ENCODE results near the gene LCNL1.

DNA sequence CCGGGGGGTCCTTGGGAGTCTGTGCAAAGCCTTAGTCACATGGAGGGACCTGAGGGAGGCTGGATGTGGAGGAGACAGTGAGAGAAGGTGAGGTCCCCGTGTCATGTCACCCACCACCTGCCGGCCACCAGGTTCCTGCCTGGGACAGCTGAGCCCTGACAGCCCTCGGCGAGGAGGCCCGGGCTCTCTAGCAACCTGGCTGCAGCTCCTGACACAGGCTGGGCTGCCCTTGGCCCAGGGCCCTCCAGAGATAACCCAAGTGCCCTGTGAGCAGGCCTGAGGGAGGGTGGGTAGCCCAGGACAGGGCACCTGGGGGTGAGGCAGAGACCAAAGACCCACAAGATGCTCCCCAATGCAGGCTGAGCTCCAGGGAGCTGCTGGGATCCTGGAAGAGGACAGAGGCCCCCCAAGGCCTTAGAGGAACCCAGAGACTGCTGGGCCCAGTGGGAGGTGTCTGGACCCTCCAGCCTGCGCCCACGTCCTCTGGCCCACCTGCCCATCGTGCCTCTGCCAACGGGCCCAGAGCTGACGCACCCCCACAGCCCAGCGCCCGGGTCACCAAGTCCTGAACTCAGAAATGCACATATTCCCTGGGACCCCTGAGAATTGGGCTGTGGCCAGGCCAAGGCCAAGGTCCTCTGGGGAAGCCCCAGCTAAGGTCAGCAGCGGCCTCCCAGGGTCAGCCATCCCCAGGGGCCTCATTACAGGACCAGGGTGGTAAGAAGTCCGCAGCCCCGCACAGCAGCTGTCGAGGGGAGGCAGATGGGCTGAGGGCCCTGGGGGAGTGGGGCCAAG, 14.3 kb upstream of the LCNL1 start:
- TF ChIP-seq, protein P1, sequence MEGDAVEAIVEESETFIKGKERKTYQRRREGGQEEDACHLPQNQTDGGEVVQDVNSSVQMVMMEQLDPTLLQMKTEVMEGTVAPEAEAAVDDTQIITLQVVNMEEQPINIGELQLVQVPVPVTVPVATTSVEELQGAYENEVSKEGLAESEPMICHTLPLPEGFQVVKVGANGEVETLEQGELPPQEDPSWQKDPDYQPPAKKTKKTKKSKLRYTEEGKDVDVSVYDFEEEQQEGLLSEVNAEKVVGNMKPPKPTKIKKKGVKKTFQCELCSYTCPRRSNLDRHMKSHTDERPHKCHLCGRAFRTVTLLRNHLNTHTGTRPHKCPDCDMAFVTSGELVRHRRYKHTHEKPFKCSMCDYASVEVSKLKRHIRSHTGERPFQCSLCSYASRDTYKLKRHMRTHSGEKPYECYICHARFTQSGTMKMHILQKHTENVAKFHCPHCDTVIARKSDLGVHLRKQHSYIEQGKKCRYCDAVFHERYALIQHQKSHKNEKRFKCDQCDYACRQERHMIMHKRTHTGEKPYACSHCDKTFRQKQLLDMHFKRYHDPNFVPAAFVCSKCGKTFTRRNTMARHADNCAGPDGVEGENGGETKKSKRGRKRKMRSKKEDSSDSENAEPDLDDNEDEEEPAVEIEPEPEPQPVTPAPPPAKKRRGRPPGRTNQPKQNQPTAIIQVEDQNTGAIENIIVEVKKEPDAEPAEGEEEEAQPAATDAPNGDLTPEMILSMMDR (IDR thresholded peaks at IDR 0.05; ENCODE audit: low read depth, low read length, missing input control) = no peak
- TF ChIP-seq EGR1 (IDR thresholded peaks at IDR 0.05; ENCODE audit: low read depth in 2 of 2) = no peak
- TF ChIP-seq, protein P2, sequence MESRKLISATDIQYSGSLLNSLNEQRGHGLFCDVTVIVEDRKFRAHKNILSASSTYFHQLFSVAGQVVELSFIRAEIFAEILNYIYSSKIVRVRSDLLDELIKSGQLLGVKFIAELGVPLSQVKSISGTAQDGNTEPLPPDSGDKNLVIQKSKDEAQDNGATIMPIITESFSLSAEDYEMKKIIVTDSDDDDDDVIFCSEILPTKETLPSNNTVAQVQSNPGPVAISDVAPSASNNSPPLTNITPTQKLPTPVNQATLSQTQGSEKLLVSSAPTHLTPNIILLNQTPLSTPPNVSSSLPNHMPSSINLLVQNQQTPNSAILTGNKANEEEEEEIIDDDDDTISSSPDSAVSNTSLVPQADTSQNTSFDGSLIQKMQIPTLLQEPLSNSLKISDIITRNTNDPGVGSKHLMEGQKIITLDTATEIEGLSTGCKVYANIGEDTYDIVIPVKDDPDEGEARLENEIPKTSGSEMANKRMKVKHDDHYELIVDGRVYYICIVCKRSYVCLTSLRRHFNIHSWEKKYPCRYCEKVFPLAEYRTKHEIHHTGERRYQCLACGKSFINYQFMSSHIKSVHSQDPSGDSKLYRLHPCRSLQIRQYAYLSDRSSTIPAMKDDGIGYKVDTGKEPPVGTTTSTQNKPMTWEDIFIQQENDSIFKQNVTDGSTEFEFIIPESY (IDR thresholded peaks at IDR 0.05) = no peak
- no peak for TF ChIP-seq TAF1 (conservative IDR thresholded peaks at IDR 0.05)
- no peak for TF ChIP-seq RAD21 (IDR thresholded peaks at IDR 0.05)
- TF ChIP-seq, protein P3, sequence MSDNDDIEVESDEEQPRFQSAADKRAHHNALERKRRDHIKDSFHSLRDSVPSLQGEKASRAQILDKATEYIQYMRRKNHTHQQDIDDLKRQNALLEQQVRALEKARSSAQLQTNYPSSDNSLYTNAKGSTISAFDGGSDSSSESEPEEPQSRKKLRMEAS (IDR thresholded peaks at IDR 0.05) = no peak
- no peak for TF ChIP-seq SP1 (IDR thresholded peaks at IDR 0.05)
- TF ChIP-seq NR2F2 (IDR thresholded peaks at IDR 0.05) = no peak
- TF ChIP-seq, protein P4, sequence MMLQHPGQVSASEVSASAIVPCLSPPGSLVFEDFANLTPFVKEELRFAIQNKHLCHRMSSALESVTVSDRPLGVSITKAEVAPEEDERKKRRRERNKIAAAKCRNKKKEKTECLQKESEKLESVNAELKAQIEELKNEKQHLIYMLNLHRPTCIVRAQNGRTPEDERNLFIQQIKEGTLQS (IDR thresholded peaks at IDR 0.05) = no peak
- TF ChIP-seq HNF4A (conservative IDR thresholded peaks at IDR 0.05) = no peak
- TF ChIP-seq, protein P5, sequence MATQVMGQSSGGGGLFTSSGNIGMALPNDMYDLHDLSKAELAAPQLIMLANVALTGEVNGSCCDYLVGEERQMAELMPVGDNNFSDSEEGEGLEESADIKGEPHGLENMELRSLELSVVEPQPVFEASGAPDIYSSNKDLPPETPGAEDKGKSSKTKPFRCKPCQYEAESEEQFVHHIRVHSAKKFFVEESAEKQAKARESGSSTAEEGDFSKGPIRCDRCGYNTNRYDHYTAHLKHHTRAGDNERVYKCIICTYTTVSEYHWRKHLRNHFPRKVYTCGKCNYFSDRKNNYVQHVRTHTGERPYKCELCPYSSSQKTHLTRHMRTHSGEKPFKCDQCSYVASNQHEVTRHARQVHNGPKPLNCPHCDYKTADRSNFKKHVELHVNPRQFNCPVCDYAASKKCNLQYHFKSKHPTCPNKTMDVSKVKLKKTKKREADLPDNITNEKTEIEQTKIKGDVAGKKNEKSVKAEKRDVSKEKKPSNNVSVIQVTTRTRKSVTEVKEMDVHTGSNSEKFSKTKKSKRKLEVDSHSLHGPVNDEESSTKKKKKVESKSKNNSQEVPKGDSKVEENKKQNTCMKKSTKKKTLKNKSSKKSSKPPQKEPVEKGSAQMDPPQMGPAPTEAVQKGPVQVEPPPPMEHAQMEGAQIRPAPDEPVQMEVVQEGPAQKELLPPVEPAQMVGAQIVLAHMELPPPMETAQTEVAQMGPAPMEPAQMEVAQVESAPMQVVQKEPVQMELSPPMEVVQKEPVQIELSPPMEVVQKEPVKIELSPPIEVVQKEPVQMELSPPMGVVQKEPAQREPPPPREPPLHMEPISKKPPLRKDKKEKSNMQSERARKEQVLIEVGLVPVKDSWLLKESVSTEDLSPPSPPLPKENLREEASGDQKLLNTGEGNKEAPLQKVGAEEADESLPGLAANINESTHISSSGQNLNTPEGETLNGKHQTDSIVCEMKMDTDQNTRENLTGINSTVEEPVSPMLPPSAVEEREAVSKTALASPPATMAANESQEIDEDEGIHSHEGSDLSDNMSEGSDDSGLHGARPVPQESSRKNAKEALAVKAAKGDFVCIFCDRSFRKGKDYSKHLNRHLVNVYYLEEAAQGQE (IDR thresholded peaks at IDR 0.05) = no peak
- no peak for TF ChIP-seq YY1 (IDR thresholded peaks at IDR 0.05)
